NCI-H2196 treated with DMSO at 0.1 percent for 48 hours (cell line): Measurements from ENCODE around the gene TSC1.
"Not testable (repeated sequence)": the region's sequence is repeated elsewhere in the genome, so short reads cannot be mapped to it uniquely, and the experiment has no call there.

Experiments
- DNase-seq: peaks from one replicate; lab custom pipeline; 2025; ENCODE audit not compliant: unreplicated experiment; lab: John Stamatoyannopoulos, UW

The TSC1 gene

DNA sequence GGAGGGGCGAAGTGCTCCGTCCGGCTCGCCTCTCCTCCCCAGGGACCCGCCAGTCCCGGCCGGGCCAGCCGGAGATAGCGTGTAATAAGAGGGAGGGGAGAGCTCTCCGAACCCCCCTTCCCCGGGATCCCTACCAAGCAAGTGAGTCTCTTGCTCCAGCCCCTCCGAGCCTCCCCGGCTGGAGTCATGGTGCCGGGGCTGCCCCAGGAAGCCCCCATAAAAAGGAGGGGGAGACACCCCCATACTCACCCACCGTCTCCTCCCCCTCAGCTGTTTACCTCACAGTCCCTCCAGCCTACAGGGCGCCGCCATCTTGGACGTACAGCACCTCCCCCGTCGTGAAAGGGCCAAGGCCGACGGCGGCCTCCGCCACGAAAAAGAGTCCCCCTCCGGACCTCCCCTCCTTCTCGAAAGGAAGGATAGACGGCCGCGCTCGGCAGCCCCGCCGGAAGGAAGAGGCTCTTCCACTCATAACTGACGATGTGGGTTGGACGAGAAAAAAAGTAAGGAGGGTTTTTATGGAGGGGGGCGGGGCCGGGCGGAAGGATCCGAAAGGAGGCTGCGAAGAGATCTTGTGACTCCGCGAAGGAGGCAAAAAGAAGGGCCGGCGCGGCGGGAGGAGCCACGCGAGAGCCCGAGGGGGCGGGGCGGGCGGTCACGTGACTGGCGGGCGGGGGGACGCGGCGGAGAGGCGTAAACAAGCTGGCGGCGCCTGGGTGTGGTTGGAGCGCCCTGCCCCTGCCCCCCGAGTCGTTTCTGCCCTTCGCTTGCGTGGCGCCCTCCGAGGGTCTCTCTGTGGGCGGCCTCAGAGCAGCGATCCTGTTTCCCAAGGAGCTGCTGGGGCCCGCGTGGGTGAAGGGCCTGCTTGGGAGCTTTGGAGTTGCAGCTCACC, at the start of gene TSC1:
Gene TSC1, minus strand, starts transcription at position 323 of the 892 bp plus-strand sequence. CDS start 15,744 bp downstream, outside the sequence.
- DNase-seq: peak; percentile 95

DNA sequence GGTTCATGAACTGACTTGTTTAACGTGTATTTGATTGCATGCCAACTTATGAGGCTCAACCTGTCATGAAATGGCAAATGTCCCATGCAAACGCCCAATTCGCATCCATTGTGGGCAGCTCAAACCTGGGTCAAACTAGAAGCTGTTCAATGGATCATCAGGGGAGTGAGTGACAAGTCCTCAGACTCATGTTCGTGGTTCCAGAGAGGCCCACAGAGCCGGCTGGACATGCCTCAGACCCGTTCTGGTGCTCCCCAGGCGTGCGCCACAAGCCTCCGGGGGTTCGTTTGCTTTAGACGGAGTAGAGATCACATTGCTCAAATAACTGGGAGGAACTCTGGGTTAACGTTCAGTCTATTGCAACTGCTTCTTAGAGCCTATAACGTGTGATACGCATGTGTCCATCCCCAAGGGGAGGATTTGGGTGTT, 49.1 kb upstream of the TSC1 start:
- no peak for DNase-seq

- DNase-seq: no peak
Measured at GRCh38 chr9:132991351-132992300, 47.2 kb upstream of the TSC1 start.

DNA sequence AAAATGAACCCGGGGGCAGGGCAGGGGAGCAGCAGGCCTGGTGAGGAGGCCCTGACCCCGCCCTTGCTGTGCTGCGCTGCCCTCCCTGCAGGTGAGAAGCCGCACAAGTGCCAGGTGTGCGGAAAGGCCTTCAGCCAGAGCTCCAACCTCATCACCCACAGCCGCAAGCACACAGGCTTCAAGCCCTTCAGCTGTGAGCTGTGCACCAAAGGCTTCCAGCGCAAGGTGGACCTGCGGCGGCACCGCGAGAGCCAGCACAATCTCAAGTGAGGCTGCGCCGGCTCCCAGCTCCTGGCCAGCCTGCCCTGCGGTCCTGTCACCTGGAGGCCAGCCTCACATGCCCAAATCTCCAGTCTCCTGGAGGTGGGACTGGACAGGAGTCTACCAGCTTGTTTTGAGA, 46.4 kb upstream of the TSC1 start:
- DNase-seq: no peak

DNA sequence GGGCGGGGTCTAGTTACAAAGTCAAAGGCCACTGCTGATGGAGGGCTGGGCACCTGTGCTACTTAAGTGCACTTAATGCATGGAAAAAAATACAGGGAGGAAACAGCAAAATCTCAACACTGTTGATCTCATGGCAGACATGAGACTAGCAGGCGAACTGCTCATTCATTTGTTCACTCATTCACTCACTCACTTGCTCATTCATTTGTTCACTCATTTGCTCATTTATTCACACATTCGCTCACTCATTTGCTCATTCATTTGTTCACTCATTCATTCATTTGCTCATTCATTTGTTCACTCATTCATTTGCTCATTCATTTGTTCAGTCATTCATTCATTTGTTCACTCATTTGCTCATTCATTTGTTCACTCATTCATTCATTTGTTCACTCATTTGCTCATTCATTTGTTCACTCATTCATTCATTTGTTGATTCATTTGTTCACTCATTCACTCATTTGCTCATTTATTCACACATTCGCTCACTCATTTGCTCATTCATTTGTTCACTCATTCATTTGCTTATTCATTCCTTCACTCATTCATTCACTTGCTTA, 45.7 kb upstream of the TSC1 start:
- DNase-seq: not testable (repeated sequence)

- no peak for DNase-seq
Measured at GRCh38 chr9:132989414-132989996, 45.1 kb upstream of the TSC1 start.

DNA sequence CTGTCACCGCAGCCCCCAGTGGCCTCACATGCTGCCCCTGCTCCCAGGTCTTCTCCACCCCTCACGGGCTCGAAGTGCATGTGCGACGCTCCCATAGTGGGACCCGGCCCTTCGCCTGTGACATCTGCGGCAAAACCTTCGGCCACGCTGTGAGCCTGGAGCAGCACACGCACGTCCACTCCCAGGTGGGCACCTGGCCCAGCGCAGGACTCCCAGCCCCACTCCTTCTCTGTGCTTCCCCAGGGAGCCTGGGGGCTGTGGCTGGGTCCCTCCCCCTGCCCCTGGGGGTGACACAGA, 44.5 kb upstream of the TSC1 start:
- DNase-seq: no peak

DNA sequence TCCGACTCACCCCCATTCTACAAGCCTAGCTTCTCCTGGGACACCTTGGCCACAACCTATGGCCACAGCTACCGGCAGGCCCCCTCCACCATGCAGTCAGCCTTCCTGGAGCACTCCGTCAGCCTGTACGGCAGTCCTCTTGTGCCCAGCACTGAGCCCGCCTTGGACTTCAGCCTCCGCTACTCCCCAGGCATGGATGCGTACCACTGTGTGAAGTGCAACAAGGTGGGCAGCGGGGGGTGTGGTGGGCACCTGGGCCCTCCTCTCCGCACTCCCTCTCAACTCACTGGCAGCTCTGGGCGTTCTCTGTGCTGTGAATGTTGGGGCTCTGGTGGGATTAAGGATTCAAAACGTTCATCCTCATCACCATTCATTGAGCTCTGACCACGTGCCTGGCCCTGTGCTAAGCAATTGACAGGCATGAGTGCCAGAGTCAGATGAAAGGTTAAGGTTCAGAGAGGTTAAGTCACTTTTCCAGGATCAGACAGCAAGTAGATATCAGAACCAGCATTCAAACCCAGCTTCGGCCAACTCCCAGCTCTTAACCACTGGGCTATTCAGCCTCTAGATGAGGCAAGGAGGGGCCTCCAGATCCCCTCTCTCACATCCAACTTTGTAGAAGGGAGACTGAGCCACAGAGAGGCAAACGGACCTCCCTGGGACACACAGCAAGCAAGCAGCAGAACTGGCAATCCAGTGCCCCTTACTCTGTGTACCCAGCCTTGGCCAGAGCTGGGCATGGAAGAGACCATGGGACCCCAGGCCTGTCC, 44.0 kb upstream of the TSC1 start:
- no peak for DNase-seq

DNA sequence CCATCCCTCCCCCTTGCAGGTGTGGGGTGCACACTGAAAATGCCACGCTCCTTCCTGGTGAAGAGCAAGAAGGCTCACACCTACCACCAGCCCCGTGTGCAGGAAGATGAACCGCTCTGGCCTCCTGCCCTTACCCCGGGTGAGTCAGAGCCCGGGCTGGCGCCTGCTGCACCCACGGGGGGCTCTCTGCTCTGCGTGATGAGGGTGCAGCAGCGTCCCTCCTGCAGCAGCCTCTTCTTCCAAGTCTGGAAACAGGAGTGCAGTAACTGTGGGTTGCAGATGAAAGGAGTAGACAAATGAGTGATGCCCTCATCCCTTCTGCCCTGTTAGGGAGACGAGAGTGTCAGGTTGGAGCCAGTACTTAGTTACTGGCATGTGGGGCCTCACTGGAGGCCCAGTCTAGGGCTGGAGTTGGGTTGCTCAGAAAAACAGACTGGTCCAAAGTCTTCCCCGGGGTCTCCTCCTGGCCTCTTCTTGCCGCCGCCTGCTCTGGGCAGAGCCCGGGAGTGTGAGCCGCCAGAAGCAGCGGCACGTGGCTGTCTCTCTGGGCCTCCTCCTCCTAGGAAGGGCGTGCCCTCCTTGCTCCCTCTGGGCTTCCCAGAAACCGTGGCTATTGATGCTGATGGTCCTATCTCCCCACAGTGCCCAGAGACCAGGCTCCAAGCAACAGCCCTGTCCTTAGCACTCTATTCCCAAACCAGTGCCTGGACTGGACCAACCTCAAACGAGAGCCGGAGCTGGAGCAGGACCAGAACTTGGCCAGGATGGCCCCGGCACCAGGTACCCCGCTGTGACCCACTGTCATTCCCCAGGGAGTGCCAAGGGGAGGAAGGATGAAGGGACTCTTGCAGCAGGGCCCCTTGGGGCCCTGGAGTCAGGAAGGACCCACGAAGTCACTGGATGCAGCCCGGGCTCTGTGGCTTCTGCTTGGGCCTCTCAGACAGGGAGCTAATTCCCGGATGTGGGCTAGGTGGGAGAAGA, 42.5 kb upstream of the TSC1 start:
- no peak for DNase-seq

DNA sequence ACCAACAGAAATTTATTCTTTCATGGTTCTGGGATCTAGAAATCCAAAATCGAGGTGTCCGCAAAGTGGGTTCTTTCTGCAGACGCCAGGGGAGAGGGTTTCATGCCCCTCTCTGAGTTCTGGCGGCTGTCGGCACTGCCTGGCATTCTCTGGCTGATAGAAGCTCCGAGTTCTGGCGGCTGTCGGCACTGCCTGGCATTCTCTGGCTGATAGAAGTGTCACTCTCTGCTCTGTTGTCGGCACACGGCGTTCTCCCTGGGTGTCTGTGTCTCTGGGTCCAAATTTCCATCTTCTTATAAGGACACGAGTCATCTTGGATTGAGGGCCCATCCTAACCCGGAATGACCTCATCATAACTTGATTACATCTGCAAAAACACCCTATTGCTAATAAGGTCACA, 41.7 kb upstream of the TSC1 start:
- no peak for DNase-seq

GRCh38 chr9:132985489-132985888, 41.1 kb upstream of the TSC1 start:
- DNase-seq: no peak

DNA sequence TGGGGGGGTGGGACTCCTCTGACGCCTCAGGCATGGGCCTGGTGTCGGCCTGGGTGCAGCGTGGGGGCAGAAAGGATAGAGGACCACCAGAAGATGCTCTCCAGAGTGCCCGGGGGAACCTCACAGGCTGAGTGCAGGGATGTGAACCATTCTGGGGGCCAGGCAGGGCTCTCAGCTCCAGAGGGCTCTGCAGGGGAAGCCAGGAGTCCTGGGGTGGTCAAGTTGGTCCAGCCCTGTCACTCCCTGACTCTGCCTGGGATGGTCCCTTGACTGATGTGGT, 40.6 kb upstream of the TSC1 start:
- DNase-seq: no peak

DNA sequence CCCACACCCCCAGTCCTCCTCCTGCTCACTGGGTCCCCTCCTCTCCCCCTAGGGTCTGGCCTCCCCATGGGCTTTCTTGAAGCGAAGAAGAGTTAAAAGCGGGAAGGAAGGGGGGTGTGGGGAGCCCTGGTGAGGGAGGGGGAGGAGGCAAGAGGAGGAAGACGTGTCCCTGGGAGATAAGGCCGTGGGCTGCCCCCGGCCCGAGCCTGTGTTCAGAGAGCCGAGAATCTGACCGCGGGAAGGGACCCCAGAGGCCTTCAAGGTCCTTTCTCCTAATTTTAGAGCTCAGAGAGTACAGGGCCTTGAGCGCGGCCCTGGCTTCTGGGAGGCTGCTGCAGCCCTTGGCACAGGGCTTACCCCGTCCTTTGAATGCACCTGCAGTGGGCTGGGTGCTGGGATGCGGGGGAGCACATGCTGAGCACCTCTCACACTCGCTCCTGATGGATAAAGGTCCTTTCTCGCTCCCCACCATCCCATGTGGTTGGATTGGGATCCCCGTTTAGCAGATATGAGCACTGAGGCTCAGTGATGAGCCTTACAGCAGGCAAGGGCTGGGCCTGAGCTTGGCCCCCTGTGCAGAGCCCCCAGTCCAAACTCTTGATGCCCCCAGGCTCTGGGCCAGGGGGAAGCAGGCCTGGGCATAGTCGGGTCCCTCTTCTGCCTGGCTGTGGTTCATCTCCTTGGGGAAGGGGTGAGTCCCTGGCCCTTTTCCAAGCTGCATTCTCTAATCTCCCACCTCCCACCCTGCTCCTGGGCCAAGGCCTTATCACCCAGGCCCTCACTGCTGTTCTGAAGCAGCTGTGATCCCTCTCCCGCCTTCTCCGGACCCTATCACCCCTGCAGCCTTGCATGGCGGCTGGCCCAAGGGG, 40.0 kb upstream of the TSC1 start:
- DNase-seq: no peak

DNA sequence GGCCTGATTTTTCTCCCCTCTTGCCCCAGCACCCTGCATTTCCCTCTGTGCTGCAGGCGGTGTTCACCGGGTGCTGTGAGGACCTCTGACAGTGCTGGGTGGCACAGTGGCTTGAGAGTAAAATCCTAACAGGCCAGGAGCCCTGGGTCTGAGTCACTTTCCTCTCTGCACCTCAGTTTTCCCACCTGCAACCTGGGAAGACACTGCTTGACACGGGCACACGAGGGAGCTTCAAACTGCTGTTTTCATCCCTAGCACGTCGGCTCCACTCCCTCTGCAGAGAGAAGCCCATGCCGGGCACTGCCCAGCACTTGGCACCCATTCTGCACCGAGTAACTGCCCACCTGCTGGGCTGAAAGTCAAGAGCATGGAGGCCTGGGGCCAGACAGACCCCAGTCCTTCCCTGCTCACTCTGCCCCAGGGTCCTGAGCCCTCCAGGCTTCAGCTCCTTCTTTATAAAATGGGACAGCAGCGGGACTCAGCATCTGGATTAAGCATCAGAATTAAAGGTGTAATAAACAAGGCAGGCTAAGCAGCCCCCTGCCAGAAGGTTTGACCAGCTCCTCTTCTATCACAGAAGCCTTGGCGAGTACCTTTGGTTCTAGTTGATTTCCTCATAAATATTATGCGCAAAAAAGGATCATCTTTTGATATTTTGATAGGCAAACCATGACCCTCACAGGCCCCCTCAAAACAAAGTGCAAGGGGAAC, 39.2 kb upstream of the TSC1 start:
- DNase-seq: no peak

DNA sequence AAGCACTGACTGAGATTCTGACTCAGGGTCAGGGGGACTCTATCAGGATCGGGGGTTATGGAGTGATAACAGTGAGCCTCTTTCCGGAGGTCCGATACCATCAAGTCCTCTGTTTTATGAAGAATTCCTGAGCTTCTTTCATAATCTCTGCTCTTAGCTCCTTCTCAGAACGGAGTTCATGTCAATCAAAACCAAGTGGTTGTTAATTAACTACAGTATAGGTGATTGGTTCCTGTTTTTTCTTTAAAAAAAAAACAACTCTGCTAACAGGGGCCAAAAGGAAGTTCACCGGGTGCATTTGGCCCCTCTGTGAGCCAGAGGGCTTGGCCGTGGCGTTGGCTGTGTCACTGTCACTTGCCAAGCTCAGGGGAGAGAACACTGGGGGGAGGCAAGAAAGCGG, 38.0 kb upstream of the TSC1 start:
- no peak for DNase-seq

DNA sequence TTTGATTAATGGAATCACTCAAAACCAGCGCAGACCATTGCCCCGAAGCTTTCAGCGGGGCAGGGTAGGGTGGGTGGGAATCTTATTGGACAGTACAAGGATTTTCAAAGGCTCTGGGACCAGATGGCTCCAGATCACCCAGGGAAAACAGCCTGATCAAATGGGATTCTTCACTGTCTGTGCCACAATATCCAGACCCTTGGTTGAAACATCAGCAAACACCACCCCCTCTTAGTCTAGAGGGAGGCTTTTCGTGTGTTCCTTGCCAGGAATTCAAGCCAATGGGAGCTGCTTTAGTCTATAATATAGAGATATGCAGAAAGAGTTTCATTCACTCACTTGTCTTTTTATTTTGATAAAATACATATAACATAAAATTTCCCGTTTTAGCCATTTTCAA, 35.7 kb upstream of the TSC1 start:
- DNase-seq: no peak

DNA sequence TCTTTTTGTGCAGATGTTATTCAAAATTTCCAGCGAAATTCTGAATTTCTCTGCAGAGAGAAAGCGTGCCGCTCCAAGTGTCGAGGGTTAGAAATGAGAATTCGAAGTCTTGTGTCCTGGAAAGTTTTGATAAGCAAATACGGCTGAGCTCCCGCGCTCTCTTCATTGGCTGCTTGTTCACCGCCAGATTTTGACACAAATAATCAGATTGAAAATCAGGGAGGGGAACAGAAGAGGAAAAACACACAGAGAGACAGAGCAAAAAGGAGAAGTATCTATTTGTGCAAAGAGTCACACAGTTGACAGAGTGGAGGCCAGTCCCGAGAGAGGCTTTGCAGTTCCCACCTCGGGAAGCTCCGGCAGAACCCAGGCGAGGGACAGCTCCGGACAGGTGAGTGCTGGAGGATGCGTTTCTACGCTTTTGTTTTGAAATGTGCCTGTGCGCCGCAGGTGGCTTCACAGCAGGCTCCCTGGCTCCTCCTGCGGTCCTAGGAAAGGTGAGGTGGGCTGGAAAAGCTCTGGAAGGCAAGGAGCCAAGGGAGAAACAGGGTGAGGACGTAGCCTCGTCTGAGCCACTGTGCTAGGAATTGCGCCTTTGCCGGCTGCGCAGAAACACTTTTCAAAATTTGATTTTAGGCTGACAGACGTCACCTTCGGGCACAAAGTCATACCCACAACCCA, 34.2 kb upstream of the TSC1 start, which contains the start of gene GFI1B:
Gene GFI1B, plus strand, starts transcription at position 244 of the 681 bp plus-strand sequence. CDS start 7,985 bp downstream, outside the sequence.
- no peak for DNase-seq
